Measurements from ENCODE around the gene GNG13.
"Not testable (repeated sequence)": the region's sequence is repeated elsewhere in the genome, so short reads cannot be mapped to it uniquely, and the experiment has no call there.

GNG13 gene, protein sequence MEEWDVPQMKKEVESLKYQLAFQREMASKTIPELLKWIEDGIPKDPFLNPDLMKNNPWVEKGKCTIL

GRCh38 chr16:799948-800833, at the start of gene GNG13:
Gene GNG13, minus strand, starts transcription at chr16:800734. Its CDS starts 1,657 bp downstream, at chr16:799077.
- no peak for DNase-seq (ENCODE audit: low read depth)

- no peak for DNase-seq (ENCODE audit: low read depth)
Observed at GRCh38 chr16:848510-849253, 48.1 kb upstream of the GNG13 start.

- DNase-seq (ENCODE audit: low read depth) = no peak
Observed at GRCh38 chr16:847681-848445, 47.3 kb upstream of the GNG13 start.

GRCh38 chr16:847151-847550, 46.6 kb upstream of the GNG13 start:
- DNase-seq (ENCODE audit: low read depth) = no peak

- no peak for DNase-seq (ENCODE audit: low read depth)
Observed at GRCh38 chr16:845351-845745, 44.8 kb upstream of the GNG13 start.

DNA sequence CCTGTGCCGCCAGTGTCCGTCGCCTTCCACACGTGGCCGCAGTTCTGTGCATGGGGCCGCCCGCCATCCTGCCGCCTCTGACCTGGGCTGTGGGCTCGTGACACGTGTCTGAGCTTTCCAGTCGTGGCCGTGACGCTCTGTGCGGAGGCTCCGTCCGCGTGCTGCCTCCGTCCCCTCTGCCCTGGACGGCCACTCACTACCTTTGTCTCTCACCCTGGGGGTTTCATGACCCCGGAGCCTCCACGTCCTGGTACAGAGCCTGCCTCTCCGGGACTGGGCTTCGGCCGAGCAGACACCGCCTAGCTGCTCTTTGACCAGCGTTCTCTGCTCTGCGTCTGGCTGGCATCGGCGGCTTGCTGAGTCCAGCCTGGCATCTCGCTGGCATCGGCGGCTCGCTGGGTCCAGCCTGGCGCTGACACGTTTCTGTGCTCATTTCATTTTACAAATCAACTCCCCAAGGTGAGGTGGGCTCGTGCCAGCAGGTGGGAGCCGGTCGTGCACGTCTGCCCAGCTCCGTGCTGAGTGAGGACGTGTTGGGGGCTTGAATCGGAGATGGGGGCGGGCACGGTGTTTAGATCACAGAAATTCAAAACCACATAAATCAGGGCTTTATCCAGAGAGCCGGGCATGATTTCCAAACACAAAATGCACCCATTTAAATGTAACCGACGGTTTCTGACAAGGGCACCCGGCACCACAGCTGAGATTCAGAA, 44.3 kb upstream of the GNG13 start:
- no peak for DNase-seq (ENCODE audit: low read depth)

DNA sequence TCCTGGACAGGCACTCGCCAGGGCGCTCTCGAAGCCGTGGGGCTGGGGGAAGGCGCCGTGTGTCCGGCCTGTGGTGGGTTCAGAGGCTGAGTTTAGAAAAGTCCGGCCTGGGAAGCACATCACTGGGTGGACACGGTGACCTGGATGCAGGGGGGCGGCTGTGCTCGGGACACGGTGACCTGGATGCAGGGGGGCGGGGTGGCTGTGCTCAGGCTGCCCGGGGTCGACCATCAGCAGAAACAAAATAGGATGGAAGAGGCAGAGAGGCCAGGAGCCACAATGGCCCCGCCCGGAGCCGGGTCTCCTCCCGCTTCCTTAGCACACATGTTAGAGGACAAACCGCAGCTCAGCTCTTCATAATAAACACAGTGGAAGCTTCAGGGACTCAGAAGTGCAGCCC, 43.2 kb upstream of the GNG13 start:
- no peak for DNase-seq (ENCODE audit: low read depth)

GRCh38 chr16:842711-843560, 42.4 kb upstream of the GNG13 start:
- no peak for DNase-seq (ENCODE audit: low read depth)

GRCh38 chr16:842061-842476, 41.5 kb upstream of the GNG13 start:
- no peak for DNase-seq (ENCODE audit: low read depth)

DNA sequence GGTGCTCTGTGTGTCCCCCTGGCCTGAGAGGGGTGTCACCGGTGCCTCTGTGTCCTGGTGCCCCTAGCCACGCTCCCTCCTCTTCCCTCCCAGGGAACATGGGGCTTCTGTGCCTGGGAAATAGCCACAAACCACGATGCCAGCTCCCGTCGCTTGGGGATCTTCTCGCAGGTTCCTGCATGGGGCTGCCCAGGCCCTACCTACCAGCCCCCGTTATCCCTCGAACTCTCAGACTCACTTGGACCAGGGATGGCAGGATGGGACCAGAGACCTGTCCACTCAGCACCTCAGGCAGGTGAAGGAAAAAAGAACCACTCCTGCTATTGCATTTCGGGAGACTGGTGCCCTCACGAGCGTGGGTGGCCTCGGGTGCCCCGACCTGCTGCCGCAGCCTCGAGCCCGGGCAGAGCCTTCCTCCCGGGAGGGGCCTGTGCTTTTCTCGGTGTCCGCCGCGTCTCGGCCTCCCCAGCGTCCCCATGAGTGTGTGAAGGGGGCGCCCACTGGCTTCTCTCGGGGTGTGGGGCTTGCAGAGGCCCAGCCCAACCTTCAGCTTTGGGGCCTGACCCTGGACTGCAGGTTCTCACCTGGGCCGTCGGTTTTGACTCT, 41.0 kb upstream of the GNG13 start:
- DNase-seq (ENCODE audit: low read depth) = no peak

DNA sequence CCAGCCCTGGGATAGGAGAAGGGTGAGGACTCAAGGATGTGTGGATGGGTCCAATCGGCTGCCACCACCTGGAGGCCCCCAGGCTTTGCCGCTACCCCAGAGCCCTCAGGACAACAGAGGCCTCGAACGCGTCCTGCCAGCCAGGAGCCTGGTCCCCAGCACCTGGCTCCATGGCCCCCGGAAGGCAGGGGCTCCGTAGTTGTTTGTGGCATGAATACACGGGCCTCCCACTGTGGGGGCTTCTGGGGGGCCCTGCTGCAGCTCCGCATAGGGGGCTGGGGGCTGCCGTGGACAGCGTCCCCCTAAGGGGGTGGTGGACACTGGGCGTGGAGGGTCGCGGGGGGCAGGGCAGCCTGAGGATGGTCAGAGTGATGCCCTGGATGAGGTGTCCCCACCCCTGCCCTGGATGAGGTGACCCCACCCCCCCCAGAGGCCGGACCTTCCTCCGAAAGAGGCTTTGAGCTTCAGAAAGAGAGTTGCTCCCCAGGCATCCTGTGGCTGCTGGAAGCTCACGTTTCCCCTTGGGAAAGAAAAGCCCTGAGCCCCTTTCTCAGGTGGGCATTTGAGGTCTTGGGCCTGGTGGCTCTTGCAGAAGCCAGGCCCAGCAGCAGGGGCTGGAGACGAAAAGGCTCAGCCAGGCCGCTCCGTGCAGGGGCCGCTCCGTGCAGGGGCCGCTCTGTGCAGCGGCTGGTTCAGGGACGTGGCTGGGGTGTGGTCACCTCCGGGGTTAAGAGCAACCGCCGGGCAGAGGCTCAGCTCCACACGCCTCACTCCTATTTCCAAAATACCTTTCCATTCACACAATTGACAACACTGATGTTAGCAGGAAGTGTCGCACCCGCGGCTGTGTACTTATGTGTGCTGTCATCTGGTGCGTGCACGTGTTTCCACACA, 40.3 kb upstream of the GNG13 start:
- no peak for DNase-seq (ENCODE audit: low read depth)

DNA sequence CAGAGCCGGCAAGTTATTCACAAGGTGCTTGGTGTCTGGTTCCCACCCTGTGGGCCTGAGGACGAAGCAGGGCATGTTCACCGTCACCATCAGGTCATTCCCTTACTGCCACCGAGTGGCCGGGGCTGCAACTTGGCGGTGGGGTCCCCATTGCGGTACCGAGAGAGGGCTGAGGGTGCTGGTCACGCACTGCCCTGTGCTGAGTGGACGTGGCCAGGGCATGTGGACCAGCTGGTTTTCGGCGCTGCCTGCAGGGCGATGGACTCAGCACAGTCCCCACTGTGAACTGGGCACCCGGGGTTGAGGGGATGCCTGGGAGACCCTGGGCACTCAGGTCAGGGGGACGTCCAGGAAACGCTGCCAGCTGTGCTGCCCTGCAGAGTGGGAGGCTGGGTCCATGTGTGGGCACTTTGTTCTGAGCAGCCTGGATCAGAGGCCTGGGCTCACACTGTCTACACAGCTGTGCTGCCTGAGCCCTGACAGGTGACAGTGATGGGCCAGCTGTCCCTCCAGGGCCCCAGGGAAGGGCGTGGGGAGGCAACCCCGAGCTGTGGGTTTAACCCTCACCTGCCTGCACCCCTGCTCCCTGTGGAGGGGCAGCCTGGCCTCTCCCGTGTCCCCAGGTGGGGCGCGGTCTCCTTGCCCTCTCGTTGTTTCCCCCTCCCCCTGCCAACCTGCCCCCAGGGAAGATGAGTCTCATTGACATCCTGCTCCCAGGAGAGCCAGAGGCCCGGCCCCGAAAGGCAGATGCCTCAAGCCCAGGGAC, 39.3 kb upstream of the GNG13 start:
- DNase-seq (ENCODE audit: low read depth) = no peak

DNA sequence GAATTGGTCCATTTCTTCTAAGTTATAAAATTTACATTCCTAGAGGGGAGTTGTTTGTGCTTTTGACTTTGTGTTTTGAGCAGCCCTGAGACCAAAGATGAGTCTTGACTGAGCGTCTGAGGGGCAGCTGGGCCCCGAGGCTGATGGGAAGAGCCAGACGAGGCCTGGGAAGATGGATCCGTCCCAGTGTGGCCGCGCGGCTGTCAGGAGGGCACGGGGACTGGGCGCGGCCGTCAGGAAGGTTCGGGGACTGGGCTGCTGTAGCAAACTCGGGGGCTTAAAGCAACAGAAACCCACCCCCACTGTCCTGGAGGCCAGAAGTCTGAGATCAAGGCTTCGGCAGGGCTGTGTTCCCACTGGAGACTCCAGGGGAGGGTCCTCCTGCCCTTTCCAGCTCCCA, 38.2 kb upstream of the GNG13 start:
- DNase-seq (ENCODE audit: low read depth) = no peak

DNA sequence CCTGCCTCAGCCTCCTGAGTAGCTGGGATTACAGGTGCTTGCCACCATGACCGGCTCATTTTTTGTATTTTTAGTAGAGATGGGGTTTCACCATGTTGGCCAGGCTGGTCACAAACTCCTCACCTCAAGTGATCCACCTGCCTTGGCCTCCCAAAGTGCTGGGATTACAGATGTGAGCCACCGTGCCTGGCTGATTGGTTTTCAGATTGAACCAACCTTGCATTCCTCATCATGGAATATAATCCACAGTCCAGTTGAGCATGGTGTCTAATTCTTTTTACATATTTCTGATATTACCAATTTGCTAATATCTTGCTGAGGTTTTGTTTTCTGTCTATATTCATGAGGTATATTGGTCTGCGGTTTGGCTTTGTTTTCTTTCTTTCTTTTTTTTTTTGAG, 36.3 kb upstream of the GNG13 start:
- not testable (repeated sequence) for DNase-seq (ENCODE audit: low read depth)

DNA sequence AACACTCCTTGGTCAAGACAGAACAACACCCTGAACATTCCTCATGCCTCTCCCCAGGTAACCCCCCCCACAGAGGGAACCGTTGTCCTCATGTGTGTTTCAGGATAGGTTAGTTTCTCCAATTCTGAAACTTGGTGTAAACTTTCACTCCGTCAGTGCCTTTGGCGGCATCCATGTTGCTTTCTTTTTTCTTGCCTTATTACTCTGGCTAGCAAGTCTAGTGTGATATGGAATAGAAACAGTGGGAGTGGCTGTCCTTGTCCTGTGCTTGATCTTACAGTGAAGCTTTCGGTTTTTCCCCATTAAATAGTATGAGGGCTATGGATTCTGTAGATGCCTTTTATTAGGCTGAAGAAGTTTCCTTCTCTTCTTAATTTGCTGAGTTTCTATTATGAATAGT, 35.7 kb upstream of the GNG13 start:
- no peak for DNase-seq (ENCODE audit: low read depth)

- DNase-seq (ENCODE audit: low read depth) = no peak
Observed at GRCh38 chr16:835373-835772, 34.8 kb upstream of the GNG13 start.

DNA sequence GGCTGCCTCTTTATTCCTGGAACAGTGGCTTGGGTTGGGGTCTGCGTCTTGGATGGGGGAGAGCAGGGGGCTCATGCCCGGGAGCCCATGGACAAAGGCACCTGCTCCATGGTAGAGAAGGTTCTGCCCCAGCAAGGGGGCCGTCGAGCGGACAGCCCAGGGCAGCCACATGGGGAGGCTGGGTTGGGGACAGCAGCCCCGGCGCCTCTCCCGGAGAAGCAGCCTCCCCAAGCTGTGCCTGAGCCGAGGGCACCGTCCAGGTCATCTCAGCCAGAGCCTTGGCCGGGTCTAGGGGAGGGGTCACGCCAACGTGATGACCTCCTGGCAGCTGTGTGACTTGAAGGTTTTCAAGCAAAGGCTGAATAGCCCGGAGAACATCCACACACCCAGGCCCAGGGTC, 32.9 kb upstream of the GNG13 start:
- DNase-seq (ENCODE audit: low read depth) = no peak

- DNase-seq (ENCODE audit: low read depth) = no peak
Observed at GRCh38 chr16:832652-833336, 32.3 kb upstream of the GNG13 start.

Data from activated T-helper 1 cell treated with Interleukin-2 at 50 U/mL for 16 hours (primary cell).